GM19099 (cell line): ENCODE measurements around the gene LTBP1.

Experiments
- POLR2A ChIP-seq: IDR thresholded peaks from 3 replicates; pipeline ENCODE4 v1.6.1; 2011; ENCODE audit warnings: low read depth; ENCODE audit not compliant: insufficient read length; ENCODE audit errors: extremely low read depth

LTBP1 gene

GRCh38 chr2:33136566-33136965 is 189.8 kb downstream of the LTBP1 start:
- TF ChIP-seq POLR2A = no peak

- TF ChIP-seq POLR2A = no peak
These were observed 190.6 kb downstream of the LTBP1 start for GRCh38 chr2:33137331-33137730.

- TF ChIP-seq POLR2A = no peak
These were observed 193.2 kb downstream of the LTBP1 start for GRCh38 chr2:33139949-33140348.

DNA sequence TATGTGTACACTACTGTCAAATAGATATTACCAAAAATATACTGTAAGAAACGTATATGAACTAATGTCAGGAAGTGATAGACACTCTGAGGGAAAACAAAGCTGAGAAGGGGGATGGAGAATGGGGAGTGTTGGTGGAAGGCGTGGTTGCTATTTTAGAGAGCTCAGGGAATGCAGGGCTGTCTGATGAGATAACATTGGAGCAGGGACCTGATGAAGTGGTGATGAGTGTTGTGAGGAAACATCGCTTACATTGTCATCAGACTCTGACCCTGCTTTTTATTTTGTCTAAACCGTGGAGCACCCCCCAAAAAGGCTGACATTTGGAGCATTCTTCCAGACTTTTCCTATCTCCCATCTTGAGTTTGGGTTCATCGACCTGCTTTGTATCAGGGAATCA is 194.7 kb downstream of the LTBP1 start:
- TF ChIP-seq POLR2A = no peak

- no peak for TF ChIP-seq POLR2A
These were observed 196.1 kb downstream of the LTBP1 start for GRCh38 chr2:33142810-33143209.

DNA sequence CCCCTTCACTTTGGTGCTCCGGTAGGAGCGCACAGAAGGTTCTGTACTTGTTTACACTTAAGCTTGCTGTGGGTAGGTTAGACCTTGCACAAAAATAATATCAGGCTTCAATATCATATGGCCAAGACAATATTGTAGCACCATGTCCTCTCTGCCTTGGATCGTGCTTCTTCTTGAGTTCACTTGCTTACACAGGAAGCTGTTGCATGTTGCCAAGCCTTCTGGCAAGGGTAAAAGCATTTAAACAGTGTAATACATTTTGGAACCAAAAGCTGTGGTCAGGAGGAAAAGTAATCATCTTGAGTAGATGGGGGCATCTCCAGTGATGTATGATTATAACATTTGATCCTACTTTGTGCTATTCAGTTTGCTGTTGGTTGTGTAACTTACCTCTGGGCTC is 197.5 kb downstream of the LTBP1 start:
- TF ChIP-seq POLR2A = no peak

DNA sequence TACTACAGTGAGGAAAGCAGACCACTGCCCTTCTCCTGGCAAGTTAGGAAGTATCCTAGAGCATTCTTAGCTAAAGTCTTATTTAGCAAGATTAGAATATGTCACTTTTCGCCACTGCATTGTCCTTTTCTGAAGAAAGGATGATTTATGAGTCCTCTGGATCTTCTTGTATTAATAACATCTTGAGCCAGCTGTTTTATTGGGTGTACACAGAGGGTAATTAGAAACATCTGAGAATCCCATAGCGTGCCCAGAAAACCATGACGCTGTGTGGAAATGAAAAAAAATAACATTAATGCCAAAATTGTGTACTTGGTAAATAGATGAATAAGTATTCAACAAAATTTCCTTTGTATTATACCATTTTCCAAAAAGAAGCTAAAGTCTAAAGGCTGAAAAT is 198.7 kb downstream of the LTBP1 start:
- TF ChIP-seq POLR2A = no peak

- TF ChIP-seq POLR2A = no peak
These were observed 199.3 kb downstream of the LTBP1 start for GRCh38 chr2:33146102-33146501.

GRCh38 chr2:33153008-33153407 is 206.3 kb downstream of the LTBP1 start:
- TF ChIP-seq POLR2A = no peak

DNA sequence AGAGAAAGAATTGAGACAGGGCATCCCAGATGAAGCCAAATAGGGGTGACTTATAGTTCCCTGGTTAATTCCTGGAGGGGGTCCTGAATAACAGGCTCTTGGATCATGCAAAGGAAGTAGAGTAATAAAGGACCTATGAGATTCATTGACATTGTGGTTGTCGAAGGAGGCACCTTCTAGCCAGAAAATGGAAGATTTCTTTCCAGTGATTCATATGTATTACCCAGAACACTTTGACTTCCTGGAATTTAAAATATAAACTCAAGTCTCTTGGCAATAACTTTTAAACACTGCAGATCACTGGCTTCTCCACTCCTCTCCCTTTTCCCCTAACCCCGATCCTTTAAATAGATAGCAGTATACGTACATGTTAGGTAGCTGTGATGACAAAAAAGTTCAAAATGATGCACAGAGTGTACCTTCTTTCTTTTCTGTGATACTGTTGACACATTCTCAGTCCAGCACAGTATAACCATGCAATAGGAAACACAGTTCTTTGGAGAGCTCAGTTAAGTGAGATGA is 211.8 kb downstream of the LTBP1 start:
- TF ChIP-seq POLR2A = no peak

DNA sequence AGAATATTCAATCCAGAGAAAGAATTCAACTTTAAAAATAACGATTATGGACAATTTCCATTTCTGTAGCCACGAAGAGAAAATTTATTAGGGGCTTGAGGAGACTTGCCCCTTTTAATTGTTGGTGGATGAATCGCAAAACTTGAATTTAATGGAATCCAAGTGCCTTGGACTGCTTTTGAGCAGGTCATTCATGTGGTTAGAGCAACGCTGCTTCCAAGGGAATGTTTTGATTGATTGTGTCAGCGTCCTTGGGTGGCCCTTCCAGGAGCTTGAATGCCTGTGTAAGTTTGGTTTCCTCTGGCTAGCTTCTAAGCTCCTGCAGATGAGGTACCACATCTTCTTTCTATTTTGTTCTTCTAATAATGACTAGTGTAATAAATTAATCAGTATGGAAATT is 213.4 kb downstream of the LTBP1 start:
- no peak for TF ChIP-seq POLR2A

DNA sequence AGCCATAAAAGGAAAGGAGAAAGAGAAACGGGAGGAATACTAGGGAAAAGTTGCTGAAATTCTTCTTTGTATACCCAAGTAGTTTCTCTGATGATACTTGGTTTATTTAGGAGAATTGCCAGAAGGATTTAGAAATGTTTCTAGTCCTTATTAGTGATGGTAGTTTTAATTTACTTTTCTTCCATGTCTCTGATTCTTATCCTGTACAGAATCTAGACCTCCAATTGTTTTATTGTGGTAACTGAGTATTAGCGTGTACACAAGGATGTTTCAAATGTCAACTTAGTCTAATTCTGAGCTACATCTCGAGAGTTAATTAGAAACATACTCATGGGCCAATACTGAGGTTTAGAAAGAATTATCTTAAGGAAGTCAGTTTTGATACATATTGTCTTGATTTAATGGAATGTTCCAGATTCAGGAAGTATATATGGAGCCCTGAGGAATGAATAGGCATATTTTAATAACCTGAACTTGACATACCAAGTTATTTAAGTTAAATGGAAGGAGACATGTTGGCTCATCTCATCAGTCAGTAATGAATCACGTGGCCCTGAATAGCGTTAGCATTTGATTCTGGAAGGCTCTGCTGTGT is 219.6 kb downstream of the LTBP1 start:
- no peak for TF ChIP-seq POLR2A

GRCh38 chr2:33167622-33168245 is 221.0 kb downstream of the LTBP1 start:
- TF ChIP-seq POLR2A = no peak

DNA sequence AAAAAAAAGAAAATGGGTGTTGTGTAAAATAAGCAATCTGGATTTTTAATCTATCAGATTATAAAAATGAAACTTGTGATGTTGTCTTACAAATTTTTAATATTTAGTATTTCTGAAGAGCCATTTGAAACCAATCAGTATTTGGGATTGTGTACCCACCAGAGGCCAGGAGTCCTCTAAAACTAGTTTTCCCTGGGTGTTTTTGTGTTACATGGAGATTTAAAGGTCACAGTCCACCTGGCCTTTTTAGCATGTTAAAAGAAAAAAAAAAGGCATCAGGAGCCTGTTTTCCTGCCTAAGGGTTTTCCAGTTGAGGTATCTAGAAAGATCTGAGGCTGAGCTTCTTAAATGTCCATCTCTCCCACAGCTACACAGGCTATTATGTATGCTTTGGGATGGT is 221.7 kb downstream of the LTBP1 start:
- no peak for TF ChIP-seq POLR2A

DNA sequence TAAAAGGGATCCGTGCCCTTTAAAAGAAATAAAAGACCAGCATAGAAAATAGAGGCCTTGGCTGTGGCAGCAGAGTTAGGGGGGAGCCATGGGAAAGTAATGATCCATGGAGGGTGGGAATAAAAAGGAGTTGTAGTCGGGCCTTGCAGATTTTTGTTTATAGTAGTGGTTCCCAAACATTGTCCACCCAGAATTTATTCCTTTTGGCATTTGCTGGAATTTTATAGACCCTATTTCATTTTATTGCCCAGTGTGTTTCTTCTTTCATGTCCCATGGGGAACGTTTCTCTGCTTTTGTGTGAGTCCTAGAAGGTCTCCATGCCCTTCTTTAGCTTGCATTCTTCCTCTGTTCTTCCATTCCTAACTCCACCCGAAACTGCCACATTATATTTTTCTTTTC is 222.2 kb downstream of the LTBP1 start:
- no peak for TF ChIP-seq POLR2A

DNA sequence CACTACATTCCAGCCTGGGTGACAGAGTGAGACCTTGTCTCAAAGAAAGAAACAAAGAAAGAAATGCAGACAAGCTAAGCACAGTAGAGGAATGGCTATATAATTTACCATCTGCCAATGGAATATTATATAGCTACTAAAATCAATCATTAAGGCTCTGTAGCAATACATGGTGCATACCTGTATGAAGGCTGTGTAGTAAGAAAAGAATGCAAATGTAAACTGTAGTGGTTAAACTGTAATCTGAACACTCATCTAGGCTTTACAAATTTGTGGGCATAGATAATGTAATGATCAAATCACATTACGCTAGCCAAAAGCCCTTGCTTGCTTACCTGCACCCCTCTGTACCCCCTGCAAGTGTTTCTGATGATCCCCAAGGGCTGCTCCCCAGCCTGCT is 230.9 kb downstream of the LTBP1 start:
- TF ChIP-seq POLR2A = no peak

- no peak for TF ChIP-seq POLR2A
These were observed 231.5 kb downstream of the LTBP1 start for GRCh38 chr2:33178209-33178608.

- TF ChIP-seq POLR2A = no peak
These were observed 234.2 kb downstream of the LTBP1 start for GRCh38 chr2:33180915-33181314.

- no peak for TF ChIP-seq POLR2A
These were observed 234.7 kb downstream of the LTBP1 start for GRCh38 chr2:33181466-33181865.
